ENCODE measurements around the gene IRX6.

- TF ChIP-seq ARNT (IDR thresholded peaks at IDR 0.05) (no peak), FOXA1 (IDR thresholded peaks at IDR 0.05) (no peak), TARDBP (IDR thresholded peaks at IDR 0.05) (no peak), ELF4 (IDR thresholded peaks at IDR 0.05) (no peak), BHLHE40 (IDR thresholded peaks at IDR 0.05; ENCODE audit: borderline replicate concordance) (no peak), FOXK2 (IDR thresholded peaks at IDR 0.05) (no peak), SP1 (IDR thresholded peaks at IDR 0.05) (no peak), HDGF (IDR thresholded peaks at IDR 0.05; ENCODE audit: borderline replicate concordance) (no peak), PKNOX1 (IDR thresholded peaks at IDR 0.05) (no peak), CTBP1 (IDR thresholded peaks at IDR 0.05; ENCODE audit: borderline replicate concordance) (no peak), LEF1 (IDR thresholded peaks at IDR 0.05; ENCODE audit: borderline replicate concordance) (no peak), FOXM1 (IDR thresholded peaks at IDR 0.05; ENCODE audit: borderline replicate concordance) (no peak), L3MBTL2 (conservative IDR thresholded peaks at IDR 0.05) (no peak)
These were observed 26.7 kb upstream of the IRX6 start for GRCh38 chr16:55297062-55297909.
